Measurements from ENCODE around the gene CHD3.
"Not testable (repeated sequence)": the region's sequence is repeated elsewhere in the genome, so short reads cannot be mapped to it uniquely, and the experiment has no call there.

CHD3 gene

DNA sequence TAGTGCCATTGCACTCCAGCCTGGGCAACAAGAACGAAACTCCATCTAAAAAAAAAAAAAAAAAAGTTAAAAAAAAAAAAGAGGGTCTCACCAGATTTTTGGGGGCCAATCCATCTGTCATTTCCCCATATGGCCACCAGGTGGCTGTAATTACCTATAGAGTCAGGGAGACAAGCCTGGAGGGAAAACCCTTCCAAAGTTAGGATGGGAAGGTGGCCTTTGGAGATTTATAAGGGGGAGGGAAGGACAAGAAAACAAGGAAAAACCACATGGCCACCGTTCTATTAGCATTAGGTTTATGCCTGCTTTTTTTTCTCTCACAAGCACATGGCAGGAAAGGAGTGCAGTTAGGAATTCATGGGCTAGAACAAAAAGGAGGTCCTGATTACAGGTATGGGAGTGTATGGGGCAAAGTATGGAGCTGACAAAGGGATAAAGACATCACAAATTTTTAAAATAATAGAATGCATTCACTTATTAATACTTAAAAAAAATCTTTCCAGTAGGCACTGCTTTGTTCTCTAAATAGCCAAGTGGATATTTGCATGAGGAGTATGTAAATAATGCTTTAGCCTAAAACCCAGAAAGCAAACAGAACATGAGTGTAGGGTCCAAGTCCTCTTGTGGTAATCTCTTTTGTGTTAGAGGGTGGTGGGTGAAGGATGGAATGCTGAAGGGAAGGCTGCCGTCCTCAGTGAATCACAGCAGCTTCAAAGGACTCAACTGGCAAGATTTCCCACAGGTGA lies 25.7 kb upstream of the CHD3 start:
- intact Hi-C loops (cut with DNase I): loop anchor here (2.0 kb wide), 2 partner anchors 36 to 126 kb away; no protein-coding TSS in a partner anchor
- DNase-seq: peak in 4 of 10 donors; percentile 50 to 65 (median 60)

DNA sequence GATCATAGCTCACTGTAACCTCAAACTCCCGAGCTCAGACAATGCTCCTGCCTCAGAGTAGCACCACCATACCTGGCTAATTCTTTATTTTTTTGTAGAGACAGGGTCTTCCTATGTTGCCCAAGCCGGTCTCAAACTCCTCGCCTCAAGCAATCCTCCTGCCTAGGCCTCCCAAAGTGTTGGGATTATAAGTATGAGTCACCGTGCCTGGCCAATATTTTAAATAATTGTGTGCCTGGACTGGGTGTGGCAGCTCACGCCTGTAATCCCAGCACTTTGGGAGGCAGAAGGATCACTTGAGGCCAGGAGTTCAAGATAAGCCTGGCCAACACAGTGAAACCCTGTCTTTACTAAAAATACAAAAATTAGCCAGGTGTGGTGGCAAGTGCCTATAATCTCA lies 24.2 kb upstream of the CHD3 start:
- DNase-seq; intact Hi-C loops (cut with DNase I): not testable (repeated sequence)

GRCh38 chr17:7864995-7865650 lies 23.5 kb upstream of the CHD3 start:
- DNase-seq: no peak
- intact Hi-C loops (cut with DNase I): loop anchor here (5.0 kb wide), 1 partner anchor 192 kb away; no protein-coding TSS in a partner anchor

GRCh38 chr17:7867881-7868329 lies 20.7 kb upstream of the CHD3 start:
- intact Hi-C loops (cut with DNase I): loop anchor here (5.0 kb wide), 1 partner anchor 189 kb away; no protein-coding TSS in a partner anchor

DNA sequence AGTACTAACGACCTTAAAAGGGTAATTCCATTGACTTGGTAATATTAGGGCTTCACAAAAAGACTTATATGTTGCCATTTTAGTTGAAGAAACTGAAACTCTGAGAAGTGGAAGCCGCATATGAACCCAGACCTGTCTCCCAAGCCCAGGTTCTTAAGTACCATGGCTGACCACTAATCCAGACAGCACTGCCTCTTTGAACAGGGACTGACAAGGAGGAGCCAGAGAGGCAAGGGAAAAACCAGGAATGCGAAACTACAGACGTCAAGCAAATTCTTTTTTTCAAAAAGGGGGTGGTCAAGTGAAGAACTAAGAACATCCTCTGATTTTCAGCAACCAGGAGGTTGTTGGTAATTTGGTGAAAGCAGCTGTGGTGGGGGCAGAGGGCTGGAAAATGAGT lies 15.5 kb upstream of the CHD3 start:
- no peak for DNase-seq
- intact Hi-C loops (cut with DNase I): no loop called here

More at GRCh38 chr17:7867881-7868329, 20.7 kb upstream of the CHD3 start:
- no peak for DNase-seq

DNA sequence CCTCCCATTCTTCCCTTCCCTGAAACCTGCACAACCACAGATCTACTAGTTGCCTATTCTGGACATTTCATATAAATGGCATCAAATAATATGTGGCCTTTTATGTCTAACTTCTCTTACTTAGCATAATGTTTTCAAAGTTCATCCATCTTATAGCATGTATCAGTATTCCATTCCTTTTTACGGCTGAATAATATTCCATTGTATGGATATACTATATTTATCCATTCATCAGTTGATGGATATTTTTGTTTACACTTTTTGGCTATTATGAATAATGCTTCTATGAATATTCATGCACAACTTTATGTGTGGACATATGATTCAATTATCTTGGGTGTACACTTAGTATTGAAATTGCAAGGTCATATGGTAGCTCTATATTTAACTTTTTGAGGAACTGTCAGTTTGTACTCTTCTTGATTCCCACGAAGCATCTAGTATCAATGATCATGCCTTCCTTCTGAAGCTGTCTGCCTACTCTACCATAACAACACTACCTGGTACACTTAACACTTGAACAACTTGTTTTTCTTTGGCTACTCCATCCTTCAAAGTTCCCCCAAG lies 12.7 kb upstream of the CHD3 start:
- DNase-seq: no peak

GRCh38 chr17:7878234-7878633 lies 10.4 kb upstream of the CHD3 start:
- intact Hi-C loops (cut with DNase I): no loop called here
- no peak for DNase-seq

More for the DNA sequence above, 12.7 kb upstream of the CHD3 start:
- intact Hi-C loops (cut with DNase I): no loop called here

- intact Hi-C loops (cut with DNase I): no loop called here
- DNase-seq: no peak
Measured at GRCh38 chr17:7880076-7880868, 8.3 kb upstream of the CHD3 start.

DNA sequence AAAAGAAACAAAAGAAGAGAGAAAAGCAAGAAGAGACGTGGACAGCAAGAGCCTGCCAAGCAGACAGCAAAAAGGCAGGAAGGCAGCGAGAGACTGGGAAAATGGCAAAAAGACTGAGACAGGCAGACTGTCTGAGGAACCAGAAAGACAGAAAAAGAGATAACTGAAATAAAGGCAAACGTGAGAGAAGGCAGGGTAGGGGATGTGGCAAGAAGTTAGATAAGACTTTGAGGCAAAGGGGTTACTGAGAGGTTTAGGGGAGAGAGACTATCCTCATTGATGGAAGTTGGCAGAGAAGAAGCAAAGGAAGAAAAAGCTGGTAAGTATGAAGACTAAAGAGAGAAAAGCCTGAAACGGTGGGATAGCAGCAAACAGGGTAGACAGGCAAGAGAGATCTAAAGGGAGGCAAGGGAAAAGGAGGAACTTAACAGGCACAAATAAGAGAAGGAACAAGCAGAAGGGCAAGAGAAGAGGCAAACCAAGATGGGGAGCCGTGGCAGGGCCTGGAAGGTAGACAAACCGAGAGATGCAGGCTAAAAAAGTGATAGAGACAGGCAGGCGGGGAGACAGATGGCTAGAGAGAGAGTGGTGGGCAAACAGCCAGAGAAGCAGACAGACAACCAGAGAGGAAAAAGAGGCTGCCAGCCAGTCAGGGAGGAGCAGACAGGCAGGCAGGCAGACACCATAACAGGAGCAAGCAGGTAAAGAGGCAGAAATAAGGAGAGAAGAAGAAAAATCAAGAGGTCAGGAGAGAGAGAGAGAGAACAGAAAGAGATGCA lies 7.1 kb upstream of the CHD3 start:
- peak in 8 of 10 donors; percentile 19 to 90 (median 52) for DNase-seq
- intact Hi-C loops (cut with DNase I): no loop called here

- intact Hi-C loops (cut with DNase I): no loop called here
- no peak for DNase-seq
Measured at GRCh38 chr17:7882068-7882467, 6.5 kb upstream of the CHD3 start.

GRCh38 chr17:7882629-7883028 lies 6.0 kb upstream of the CHD3 start:
- intact Hi-C loops (cut with DNase I): no loop called here
- no peak for DNase-seq

DNA sequence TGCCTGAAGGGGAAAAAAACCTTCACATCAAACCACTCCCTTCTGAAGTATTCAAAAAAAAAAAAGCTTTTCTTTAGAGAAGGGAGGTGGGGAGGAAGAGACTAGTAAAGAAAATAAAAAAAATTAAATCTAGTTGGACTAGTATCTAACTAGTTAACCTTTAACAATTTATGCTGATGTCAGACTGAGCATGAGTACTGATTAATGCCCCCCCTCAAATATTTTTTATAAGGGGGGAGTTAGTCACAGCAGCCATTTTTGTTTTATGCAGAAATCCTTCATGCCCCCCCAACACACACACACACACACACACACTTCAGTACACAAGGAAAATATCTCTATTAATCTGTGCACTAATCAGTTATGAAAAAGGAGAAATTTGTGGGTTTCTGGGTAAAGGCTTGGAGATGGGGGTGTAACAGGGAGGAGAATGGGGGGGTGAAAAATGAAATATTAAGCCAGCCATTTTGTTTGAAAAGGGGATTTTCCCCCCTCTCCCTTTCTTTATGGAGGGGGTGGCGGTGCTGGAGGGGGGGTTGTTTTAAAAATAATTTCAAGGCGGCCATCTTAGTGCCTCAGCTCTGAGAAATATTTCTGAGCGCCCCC lies 4.7 kb upstream of the CHD3 start:
- intact Hi-C loops (cut with DNase I): no loop called here
- no peak for DNase-seq

- intact Hi-C loops (cut with DNase I): no loop called here
- DNase-seq: no peak
Measured at GRCh38 chr17:7884581-7885366, 3.8 kb upstream of the CHD3 start.

GRCh38 chr17:7885367-7886226 lies 3.0 kb upstream of the CHD3 start:
- DNase-seq: peak in 5 of 10 donors; percentile 14 to 88 (median 76)
- intact Hi-C loops (cut with DNase I): no loop called here

DNA sequence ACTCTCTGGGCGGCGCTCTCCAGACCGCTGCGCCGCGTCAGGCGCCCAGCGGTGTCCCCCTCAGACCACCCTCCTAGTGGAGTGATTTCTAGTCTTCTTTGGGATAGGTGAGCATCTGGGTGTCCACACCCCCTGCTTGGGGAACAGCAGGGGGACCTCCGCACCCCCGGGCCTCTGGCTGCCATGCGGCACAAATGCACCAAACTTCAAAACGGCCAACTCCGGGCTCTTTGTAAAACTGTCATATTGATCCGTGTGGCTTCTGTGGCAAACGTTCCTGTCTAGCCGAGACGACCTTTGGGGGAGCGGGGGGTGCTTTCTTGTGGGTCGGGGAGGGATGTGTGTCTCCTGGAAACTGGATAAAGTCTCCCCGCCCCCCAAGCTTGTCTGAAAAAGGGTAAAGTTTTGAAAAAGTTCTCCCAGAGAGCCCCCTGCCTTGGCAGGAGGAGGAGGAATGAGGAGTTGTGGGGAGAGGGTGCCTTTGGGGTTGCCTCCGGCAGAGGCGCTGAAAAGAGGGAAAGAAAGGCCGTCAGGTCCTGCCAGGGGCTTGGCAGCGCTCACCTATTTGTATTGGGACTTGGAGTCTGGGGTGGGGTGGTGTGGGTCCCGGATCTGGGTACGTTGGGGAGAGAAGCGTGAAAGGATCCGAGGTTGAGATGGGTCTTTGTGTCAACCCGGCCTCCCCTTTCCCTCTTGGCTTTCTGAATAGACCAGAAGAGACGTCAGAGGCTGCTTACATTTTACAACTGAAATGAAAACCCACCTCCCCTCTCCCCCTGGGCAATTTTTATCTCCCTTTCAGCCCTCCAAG lies 2.2 kb upstream of the CHD3 start:
- DNase-seq: peak in 1 of 10 donors; percentile 25
- intact Hi-C loops (cut with DNase I): no loop called here

- DNase-seq: no peak
- intact Hi-C loops (cut with DNase I): no loop called here
Measured at GRCh38 chr17:7887038-7887481, 1.5 kb upstream of the CHD3 start.
